Glutamatergic neuron (in vitro differentiated cells): ENCODE results near the gene CTAG1B. TPM values are rescaled to one million over a fixed set of nuclear protein-coding genes. Genes with fewer than 3 reads are reported as not detected.

Experiments used
- DNase-seq: peaks from one replicate; pipeline ENCODE4 v3.0.0; 2022
- H3K27ac Mint-ChIP-seq: one replicate; pipeline ENCODE4 v1.8.0; 2020; ENCODE audit warnings: mild to moderate bottlenecking, mixed read lengths, inconsistent platforms; ENCODE audit not compliant: unreplicated experiment
- H3K27me3 Mint-ChIP-seq: one replicate; pipeline ENCODE4 v1.8.0; 2020; ENCODE audit warnings: mild to moderate bottlenecking, moderate library complexity, mixed read lengths, inconsistent platforms; ENCODE audit not compliant: unreplicated experiment
- H3K36me3 Mint-ChIP-seq: one replicate; pipeline ENCODE4 v1.8.0; 2020; ENCODE audit warnings: mild to moderate bottlenecking, mixed read lengths, inconsistent platforms; ENCODE audit not compliant: unreplicated experiment
- H3K4me1 Mint-ChIP-seq: one replicate; pipeline ENCODE4 v1.8.0; 2020; ENCODE audit warnings: mild to moderate bottlenecking, low read depth, mixed read lengths, inconsistent platforms; ENCODE audit not compliant: unreplicated experiment
- H3K4me3 Mint-ChIP-seq: one replicate; pipeline ENCODE4 v1.8.0; 2020; ENCODE audit warnings: mild to moderate bottlenecking, mixed read lengths, inconsistent platforms; ENCODE audit not compliant: unreplicated experiment
- H3K9me3 Mint-ChIP-seq: one replicate; pipeline ENCODE4 v1.8.0; 2020; ENCODE audit warnings: mild to moderate bottlenecking, moderate library complexity, mixed read lengths, inconsistent platforms; ENCODE audit not compliant: unreplicated experiment
- CTCF ChIP-seq: fragments of 200-600 bp; sonication (generic); IDR thresholded peaks from one replicate; pipeline ENCODE4 v1.5.0; 2021; ENCODE audit not compliant: partially characterized antibody, unreplicated experiment
- total RNA-seq: library from RNA; stranded (reverse); fragmentation: NEBNext Ultra II Directional; extraction: Animal tissue kit (Norgen Biotek cat#: 25700); gene quantifications from one replicate; pipeline ENCODE4 v1.2.1, GENCODE V29; 2021; ENCODE audit not compliant: unreplicated experiment

Gene CTAG1B
- total RNA-seq, 1 donor from 2014 or later, result not detected

- H3K4me3 Mint-ChIP-seq, result no peak overlapping the region
- no peak overlapping the region for H3K27ac Mint-ChIP-seq
- no peaks in the 10 kb centered on the region for H3K4me1 Mint-ChIP-seq
- peaks cover 2% of the 10 kb centered on the region for H3K27me3 Mint-ChIP-seq
- TF ChIP-seq CTCF, result no peak
- H3K36me3 Mint-ChIP-seq, result peaks cover 5% of the 10 kb centered on the region
- peaks cover 3% of the 10 kb centered on the region for H3K9me3 Mint-ChIP-seq
- DNase-seq, result no peak
Observed at GRCh38 chrX:154658187-154658586, 39.1 kb upstream of the CTAG1B start.

GRCh38 chrX:154657226-154657805 is 38.2 kb upstream of the CTAG1B start:
- peaks cover 2% of the 10 kb centered on the region for H3K27me3 Mint-ChIP-seq
- no peak for DNase-seq
- H3K4me3 Mint-ChIP-seq, result no peak overlapping the region
- H3K9me3 Mint-ChIP-seq, result peaks cover 3% of the 10 kb centered on the region
- H3K36me3 Mint-ChIP-seq, result peaks cover 5% of the 10 kb centered on the region
- no peak overlapping the region for H3K27ac Mint-ChIP-seq
- TF ChIP-seq CTCF, result no peak
- no peaks in the 10 kb centered on the region for H3K4me1 Mint-ChIP-seq

GRCh38 chrX:154655786-154656185 is 36.7 kb upstream of the CTAG1B start:
- no peak overlapping the region for H3K27ac Mint-ChIP-seq
- no peak for TF ChIP-seq CTCF
- H3K36me3 Mint-ChIP-seq, result peaks cover 5% of the 10 kb centered on the region
- no peak for DNase-seq
- H3K4me3 Mint-ChIP-seq, result no peak overlapping the region
- H3K27me3 Mint-ChIP-seq, result no peaks in the 10 kb centered on the region
- no peaks in the 10 kb centered on the region for H3K9me3 Mint-ChIP-seq
- no peaks in the 10 kb centered on the region for H3K4me1 Mint-ChIP-seq

GRCh38 chrX:154655346-154655745 is 36.3 kb upstream of the CTAG1B start:
- Mint-ChIP-seq H3K4me1 (no peaks in the 10 kb centered on the region), H3K27me3 (no peaks in the 10 kb centered on the region), H3K4me3 (no peak overlapping the region), H3K27ac (no peak overlapping the region), H3K36me3 (peaks cover 5% of the 10 kb centered on the region), H3K9me3 (no peaks in the 10 kb centered on the region)
- no peak for DNase-seq
- TF ChIP-seq CTCF, result no peak

GRCh38 chrX:154654925-154655324 is 35.8 kb upstream of the CTAG1B start:
- no peaks in the 10 kb centered on the region for H3K27me3 Mint-ChIP-seq
- H3K4me1 Mint-ChIP-seq, result no peaks in the 10 kb centered on the region
- H3K27ac Mint-ChIP-seq, result no peak overlapping the region
- H3K9me3 Mint-ChIP-seq, result no peaks in the 10 kb centered on the region
- no peak for DNase-seq
- H3K36me3 Mint-ChIP-seq, result peaks cover 5% of the 10 kb centered on the region
- no peak overlapping the region for H3K4me3 Mint-ChIP-seq
- no peak for TF ChIP-seq CTCF
